Sigmoid colon (tissue), 4 donors: ENCODE results near the gene TRAF3.
"Not testable (repeated sequence)": the region's sequence is repeated elsewhere in the genome, so short reads cannot be mapped to it uniquely, and the experiment has no call there.

Experiments used
- CTCF ChIP-seq, 4 experiments: fragments of 450-650 bp in 3 of 4; fragments of 200-600 bp in 1 of 4; IDR thresholded peaks; one replicate each; pipeline ENCODE4 v1.5.1; 2016 to 2019; ENCODE audit warnings: antibody characterized with exemption in 4 of 4, mild to moderate bottlenecking in 3 of 4, moderate library complexity in 2 of 4
- EP300 ChIP-seq, 4 donors: sonication (generic); formaldehyde crosslinking; IDR thresholded peaks; one replicate each; pipeline ENCODE4 v1.6.1; 2017; ENCODE audit warnings: antibody characterized with exemption in 4 of 4
- POLR2A ChIP-seq, 2 donors: fragments of 450-650 bp; IDR thresholded peaks; one replicate each; pipeline ENCODE4 v1.6.1; 2016; ENCODE audit warnings: antibody characterized with exemption in 2 of 2, mild to moderate bottlenecking in 2 of 2, moderate library complexity in 2 of 2
- POLR2AphosphoS5 ChIP-seq, 4 donors: sonication (generic); formaldehyde crosslinking; IDR thresholded peaks; one replicate each; pipeline ENCODE4 v1.6.1; 2017; ENCODE audit warnings: antibody characterized with exemption in 4 of 4

GRCh38 chr14:102865916-102866315 lies 88.7 kb downstream of the TRAF3 start:
- not testable (repeated sequence) for TF ChIP-seq CTCF, POLR2AphosphoS5, POLR2A, EP300 (IDR thresholded peaks at IDR 0.05)
